HG03064 (cell line): ENCODE measurements around the gene TMTC2.
"Not testable (repeated sequence)": the region's sequence is repeated elsewhere in the genome, so short reads cannot be mapped to it uniquely, and the experiment has no call there.

Experiments
- ATAC-seq: cut with Tn5 transposase; IDR thresholded peaks from one replicate; pipeline ENCODE4 v1.9.1; 2021; ENCODE audit warnings: low read depth; ENCODE audit not compliant: unreplicated experiment

TMTC2 gene

GRCh38 chr12:82781309-82781997 is 94.7 kb downstream of the TMTC2 start:
- no peak for ATAC-seq

DNA sequence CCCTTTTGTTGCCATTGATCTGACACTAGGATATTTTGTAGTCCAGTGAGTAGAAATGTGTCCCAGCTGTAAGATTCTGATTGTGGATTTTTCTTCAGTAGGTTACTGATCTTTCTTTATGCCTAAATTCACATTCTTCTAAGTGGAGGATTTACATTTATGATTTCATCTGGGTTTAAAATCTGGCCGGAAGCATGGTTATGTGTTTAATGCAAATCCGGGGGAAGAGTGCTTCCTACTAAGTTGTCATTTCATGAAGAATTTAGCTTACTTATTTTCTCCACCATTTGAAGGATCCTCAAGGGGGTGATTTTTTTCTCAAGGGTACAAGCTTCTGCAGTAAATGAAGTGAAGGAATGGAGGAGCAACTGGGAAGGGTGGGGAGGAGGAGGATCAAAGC is 96.7 kb downstream of the TMTC2 start:
- ATAC-seq: no peak

DNA sequence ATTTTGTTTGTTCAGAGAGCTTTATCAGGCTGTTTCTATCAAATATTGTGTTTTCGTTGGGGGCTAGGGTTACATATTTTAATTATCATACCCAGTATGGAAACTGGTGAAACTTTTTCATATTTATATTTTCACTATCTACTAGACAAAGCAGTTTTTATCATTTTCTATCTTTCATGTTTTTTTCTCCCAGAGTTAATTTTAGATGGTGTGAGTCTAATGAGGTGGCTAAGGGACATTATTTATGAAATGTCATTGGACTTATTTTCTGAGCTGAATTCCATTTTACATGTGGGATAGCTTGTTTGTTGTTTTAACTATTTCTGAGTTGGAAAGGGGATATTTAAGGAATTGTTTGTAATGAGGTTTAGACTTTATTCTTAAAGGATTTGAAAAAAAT is 100.3 kb downstream of the TMTC2 start:
- ATAC-seq: no peak

GRCh38 chr12:82788594-82788993 is 101.9 kb downstream of the TMTC2 start:
- no peak for ATAC-seq

- no peak for ATAC-seq
Observed at GRCh38 chr12:82789674-82790073, 103.0 kb downstream of the TMTC2 start.

DNA sequence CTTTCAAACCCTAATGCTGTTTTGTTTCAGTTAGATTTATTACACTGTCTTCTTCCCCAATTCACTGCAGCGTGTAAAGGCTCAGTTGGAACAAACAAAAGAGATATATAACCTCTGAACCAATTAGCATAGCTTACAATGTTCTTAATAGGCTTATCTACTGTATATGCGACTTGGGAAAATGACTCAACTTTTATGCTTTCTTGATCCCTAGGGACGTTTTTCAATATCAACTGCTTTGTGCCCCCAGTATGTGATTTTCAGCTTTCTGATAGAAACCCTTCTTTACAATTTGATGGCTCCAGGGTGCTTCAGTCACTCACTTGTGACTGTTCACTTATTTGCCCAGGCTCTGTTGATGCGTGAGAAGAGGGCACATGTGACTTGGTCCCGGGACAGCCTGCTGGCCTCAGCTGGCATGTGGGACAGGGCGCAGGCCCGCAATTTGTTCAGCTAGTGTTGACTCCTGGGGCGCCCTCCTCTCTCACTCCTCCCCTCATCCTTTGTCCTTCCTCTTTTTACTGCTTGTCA is 107.1 kb downstream of the TMTC2 start:
- no peak for ATAC-seq

- ATAC-seq: no peak
Observed at GRCh38 chr12:82797480-82797879, 110.8 kb downstream of the TMTC2 start.

DNA sequence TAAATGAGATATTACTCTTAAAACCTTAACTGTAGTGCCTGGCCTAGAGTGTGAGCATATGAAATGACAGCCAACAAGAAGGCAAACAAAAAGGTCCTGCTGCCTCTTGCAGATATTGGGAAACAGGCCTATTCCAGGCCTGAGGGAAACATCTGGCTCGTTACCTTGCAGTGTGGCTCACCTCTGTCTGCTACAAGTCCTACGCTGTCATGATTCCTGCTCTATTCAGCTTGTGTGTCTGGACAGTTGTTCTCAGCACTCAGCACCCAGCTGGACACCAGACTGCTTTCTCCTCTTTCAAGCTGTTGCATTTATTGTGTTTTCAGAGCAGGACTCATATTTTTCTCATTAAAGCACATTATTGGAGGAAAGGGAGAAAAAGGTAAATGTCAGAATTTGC is 113.5 kb downstream of the TMTC2 start:
- no peak for ATAC-seq

- ATAC-seq: no peak
Observed at GRCh38 chr12:82801951-82802610, 115.4 kb downstream of the TMTC2 start.

GRCh38 chr12:82803201-82803600 is 116.5 kb downstream of the TMTC2 start:
- ATAC-seq: no peak

DNA sequence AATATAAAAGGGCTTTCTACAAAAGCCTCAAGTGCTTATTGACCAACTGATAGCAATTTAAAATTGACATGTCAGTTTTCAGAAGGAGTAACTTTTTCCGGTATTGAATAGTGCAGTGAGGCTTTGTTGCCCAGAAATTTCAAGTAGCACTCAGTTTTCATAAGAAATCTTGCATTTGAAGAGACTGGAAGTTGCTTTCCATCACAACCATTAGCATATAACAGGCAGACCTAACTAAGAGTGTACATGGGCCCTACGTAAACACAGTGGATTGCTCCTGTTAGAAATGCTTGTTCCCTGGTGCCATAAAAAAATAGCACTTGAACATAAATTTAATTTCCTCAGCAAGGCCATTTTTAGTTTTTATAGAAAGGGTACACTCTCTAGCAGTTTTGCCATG is 117.9 kb downstream of the TMTC2 start:
- ATAC-seq: no peak

DNA sequence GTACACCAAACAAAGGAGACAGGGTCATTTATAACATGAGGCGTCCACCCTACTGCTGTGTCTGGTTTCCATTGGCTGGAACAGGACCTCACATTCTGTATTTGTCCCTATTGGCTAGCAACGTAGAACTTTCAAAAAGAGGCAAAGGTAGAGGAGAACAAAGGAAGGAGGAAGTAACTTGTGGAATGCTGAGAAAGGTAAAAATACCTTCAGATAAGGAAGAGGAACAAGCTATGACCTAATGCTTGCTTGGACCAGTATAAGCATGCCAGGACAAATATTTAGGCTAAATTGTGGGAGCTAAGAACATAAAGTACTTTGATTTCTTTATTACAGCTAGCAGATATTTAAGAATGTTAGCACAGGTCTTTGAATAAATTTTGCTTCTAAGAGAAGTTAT is 118.3 kb downstream of the TMTC2 start:
- not testable (repeated sequence) for ATAC-seq

- no peak for ATAC-seq
Observed at GRCh38 chr12:82805812-82806497, 119.2 kb downstream of the TMTC2 start.

DNA sequence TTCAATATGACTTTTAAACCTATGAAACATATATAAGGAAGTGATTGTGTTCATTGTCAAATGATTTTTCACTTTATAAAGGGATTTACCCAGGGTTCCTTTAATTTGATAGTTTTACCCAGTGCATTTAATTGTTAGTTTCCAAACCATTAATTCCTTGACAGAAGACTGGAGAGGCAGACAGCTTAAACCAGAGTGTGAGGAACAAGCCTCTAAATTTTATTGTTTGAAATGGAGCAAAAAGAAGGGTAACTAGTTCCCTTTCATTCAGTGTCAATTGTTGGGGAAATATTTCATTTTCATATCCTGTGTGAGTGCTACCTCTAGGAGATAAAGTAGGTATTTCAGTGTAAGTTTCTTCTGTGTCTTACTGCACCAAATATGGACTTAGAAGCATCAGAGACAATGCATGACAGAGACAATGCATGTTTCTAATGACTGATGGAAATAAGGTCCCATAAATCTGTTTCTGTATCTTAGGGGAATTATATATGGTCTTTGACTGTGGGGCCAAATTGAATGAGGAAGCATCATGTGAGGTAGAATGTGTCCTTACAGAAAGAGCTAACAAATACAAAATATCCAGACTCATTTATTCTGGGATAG is 120.5 kb downstream of the TMTC2 start:
- no peak for ATAC-seq

- ATAC-seq: no peak
Observed at GRCh38 chr12:82810568-82810967, 123.9 kb downstream of the TMTC2 start.

GRCh38 chr12:82817368-82817767 is 130.7 kb downstream of the TMTC2 start:
- ATAC-seq: no peak

DNA sequence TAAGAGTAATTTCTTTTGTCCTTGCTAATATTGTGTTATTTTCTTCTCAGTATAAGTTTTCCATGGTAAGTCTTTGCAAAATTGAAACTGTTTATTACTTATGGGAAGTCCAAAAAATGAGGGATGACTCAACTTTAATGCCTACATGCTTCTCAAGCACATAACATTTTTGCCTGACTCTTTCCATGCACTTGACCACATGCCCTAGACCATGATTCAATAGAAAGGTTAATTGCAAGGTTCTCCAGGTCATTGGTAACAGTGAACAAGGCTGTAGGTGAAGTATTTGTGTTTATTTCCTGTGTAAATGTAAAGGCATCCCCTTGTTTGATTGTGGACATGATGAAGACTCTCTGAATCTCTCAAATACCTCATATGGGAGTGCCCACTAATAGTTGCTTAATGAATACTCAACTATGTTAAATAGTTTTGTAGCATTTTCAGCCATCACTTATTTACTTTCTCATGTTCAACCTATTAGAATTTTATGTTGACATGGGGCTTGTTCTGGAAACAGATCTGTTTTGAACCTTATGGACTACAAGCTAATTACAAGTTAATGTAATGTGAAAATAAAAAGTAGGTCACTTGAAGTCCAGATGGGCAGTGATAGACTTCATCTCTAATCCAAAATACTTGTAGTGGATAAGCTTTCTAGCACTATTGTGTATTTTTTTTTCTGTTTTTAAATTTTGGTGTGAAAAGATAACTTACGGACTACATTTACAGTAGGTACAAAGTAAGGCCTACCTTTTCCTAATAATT is 131.7 kb downstream of the TMTC2 start:
- no peak for ATAC-seq

GRCh38 chr12:82826505-82826904 is 139.8 kb downstream of the TMTC2 start:
- no peak for ATAC-seq

- no peak for ATAC-seq
Observed at GRCh38 chr12:82832096-82832495, 145.4 kb downstream of the TMTC2 start.

GRCh38 chr12:82832981-82833380 is 146.3 kb downstream of the TMTC2 start:
- no peak for ATAC-seq
